Progenitor cell of endocrine pancreas (in vitro differentiated cells): Measurements from ENCODE around the gene MXD4. TPM values are rescaled to one million over a fixed set of nuclear protein-coding genes. Genes with fewer than 3 reads are reported as not detected.
A peak's percentile ranks its signal among the peaks of the same experiment; 100 is the strongest.

Source experiments
- DNase-seq: peaks from one replicate; pipeline ENCODE4 v3.0.0; 2021; ENCODE audit warnings: low spot score; ENCODE audit not compliant: unreplicated experiment
- H3K27ac Mint-ChIP-seq: 2 replicates; pipeline ENCODE4 v1.8.0; 2021; ENCODE audit warnings: mild to moderate bottlenecking, moderate library complexity, mixed read lengths
- H3K27me3 Mint-ChIP-seq: 2 replicates; pipeline ENCODE4 v1.8.0; 2021; ENCODE audit warnings: mixed read lengths
- H3K36me3 Mint-ChIP-seq: 2 replicates; pipeline ENCODE4 v1.8.0; 2022; ENCODE audit warnings: mixed read lengths; ENCODE audit not compliant: insufficient read depth
- H3K4me1 Mint-ChIP-seq: 2 replicates; pipeline ENCODE4 v1.8.0; 2021; ENCODE audit warnings: low read depth, mixed read lengths
- H3K4me3 Mint-ChIP-seq: 2 replicates; pipeline ENCODE4 v1.8.0; 2021; ENCODE audit warnings: low read depth, mild to moderate bottlenecking, moderate library complexity, mixed read lengths
- H3K9me3 Mint-ChIP-seq: 2 replicates; pipeline ENCODE4 v1.8.0; 2021; ENCODE audit warnings: low read depth, mixed read lengths
- CTCF ChIP-seq: fragments of 200-600 bp; sonication (generic); IDR thresholded peaks from one replicate; pipeline ENCODE4 v1.5.0; 2021; ENCODE audit warnings: antibody characterized with exemption, mild to moderate bottlenecking; ENCODE audit not compliant: unreplicated experiment
- total RNA-seq: library from RNA; stranded (reverse); gene quantifications from 2 replicates; pipeline ENCODE4 v1.2.1, GENCODE V29; 2021

MXD4 gene
- total RNA-seq, 1 donor from 2014 or later: 121 TPM

GRCh38 chr4:2241410-2242353 lies 20.2 kb downstream of the MXD4 start, which contains the start of the genes HAUS3 and POLN:
TSS of gene HAUS3 (minus strand) at chr4:2242121. CDS start at chr4:2240946, 1,175 bp downstream.
TSS of gene POLN (minus strand) at chr4:2242121. CDS start at chr4:2229231, 12,890 bp downstream.
- peak; percentile 99 for DNase-seq
- no peaks in the 10 kb centered on the region for H3K36me3 Mint-ChIP-seq
- H3K27me3 Mint-ChIP-seq: no peaks in the 10 kb centered on the region
- peaks cover 16% of the 10 kb centered on the region for H3K4me1 Mint-ChIP-seq
- H3K4me3 Mint-ChIP-seq: peak within 1 kb of the TSS; percentile 87
- TF ChIP-seq CTCF: no peak
- H3K27ac Mint-ChIP-seq: peak within 1 kb of the TSS; percentile 96
- H3K9me3 Mint-ChIP-seq: no peaks in the 10 kb centered on the region

- H3K9me3 Mint-ChIP-seq: no peaks in the 10 kb centered on the region
- H3K36me3 Mint-ChIP-seq: no peaks in the 10 kb centered on the region
- H3K4me1 Mint-ChIP-seq: peaks cover 16% of the 10 kb centered on the region
- TF ChIP-seq CTCF: no peak
- no peak for DNase-seq
- H3K27ac Mint-ChIP-seq: peak overlapping the region; percentile 96
- H3K27me3 Mint-ChIP-seq: no peaks in the 10 kb centered on the region
- H3K4me3 Mint-ChIP-seq: peak overlapping the region; percentile 87
Measured at GRCh38 chr4:2241003-2241402, 20.9 kb downstream of the MXD4 start.

- TF ChIP-seq CTCF: no peak
- Mint-ChIP-seq H3K27ac (peak overlapping the region; percentile 85), H3K4me3 (no peak overlapping the region), H3K9me3 (no peaks in the 10 kb centered on the region), H3K36me3 (peaks cover 3% of the 10 kb centered on the region), H3K4me1 (peaks cover 16% of the 10 kb centered on the region), H3K27me3 (no peaks in the 10 kb centered on the region)
- no peak for DNase-seq
Measured at GRCh38 chr4:2236944-2237666, 24.8 kb downstream of the MXD4 start.

- H3K36me3 Mint-ChIP-seq: peaks cover 5% of the 10 kb centered on the region
- no peak overlapping the region for H3K27ac Mint-ChIP-seq
- H3K4me3 Mint-ChIP-seq: no peak overlapping the region
- TF ChIP-seq CTCF: no peak
- no peaks in the 10 kb centered on the region for H3K9me3 Mint-ChIP-seq
- DNase-seq: no peak
- no peaks in the 10 kb centered on the region for H3K4me1 Mint-ChIP-seq
- H3K27me3 Mint-ChIP-seq: no peaks in the 10 kb centered on the region
Measured at GRCh38 chr4:2231082-2231481, 30.8 kb downstream of the MXD4 start.

GRCh38 chr4:2226261-2226660 lies 35.6 kb downstream of the MXD4 start:
- no peaks in the 10 kb centered on the region for H3K9me3 Mint-ChIP-seq

More at GRCh38 chr4:2226261-2226660, 35.6 kb downstream of the MXD4 start:
- Mint-ChIP-seq H3K36me3 (peaks cover 2% of the 10 kb centered on the region), H3K27me3 (no peaks in the 10 kb centered on the region), H3K4me1 (peaks cover 4% of the 10 kb centered on the region), H3K4me3 (no peak overlapping the region), H3K27ac (no peak overlapping the region)
- no peak for DNase-seq
- TF ChIP-seq CTCF: no peak
